NCI-H524 (cell line): ENCODE data around the gene ACVR1B.

Source experiments
- DNase-seq, 2 experiments: peaks; one replicate each; lab custom pipeline; 2025; lab: John Stamatoyannopoulos, UW

ACVR1B gene

GRCh38 chr12:51951199-51951842 is at the start of gene ACVR1B:
ACVR1B (plus strand) TSS chr12:51951699; CDS start chr12:51951744, 45 bp downstream.
- DNase-seq = peak; percentile 83 to 85

- DNase-seq = no peak
Measured at GRCh38 chr12:51901881-51902280, 49.6 kb upstream of the ACVR1B start.

DNA sequence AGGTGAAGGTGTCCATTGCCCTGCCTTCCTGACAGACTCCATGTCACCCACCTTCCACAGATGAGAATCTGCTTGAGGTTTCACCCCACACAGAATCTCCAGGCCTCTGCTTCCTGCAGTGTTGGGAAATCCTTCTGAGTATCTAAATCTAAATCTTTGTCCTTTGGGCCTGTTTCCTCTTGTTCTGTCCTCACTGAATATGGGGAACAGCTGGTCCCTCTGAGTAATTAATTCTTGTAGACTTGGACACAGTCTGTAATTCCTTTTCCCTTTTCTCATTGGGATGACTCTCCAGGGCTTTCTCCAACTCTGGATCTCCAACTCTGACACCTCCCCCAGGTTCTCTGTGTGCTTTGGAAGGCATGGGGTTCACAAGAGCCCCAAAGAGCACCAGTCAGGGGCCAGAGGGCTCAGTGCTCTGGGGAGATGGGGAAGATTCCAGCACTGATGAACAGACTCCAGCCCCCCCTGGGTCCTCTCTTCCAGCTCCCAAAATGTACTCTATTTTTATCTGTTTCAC is 46.5 kb upstream of the ACVR1B start:
- DNase-seq = peak in 1 of 2 experiments; percentile 56

GRCh38 chr12:51905471-51906429 is 45.7 kb upstream of the ACVR1B start:
- DNase-seq = no peak

DNA sequence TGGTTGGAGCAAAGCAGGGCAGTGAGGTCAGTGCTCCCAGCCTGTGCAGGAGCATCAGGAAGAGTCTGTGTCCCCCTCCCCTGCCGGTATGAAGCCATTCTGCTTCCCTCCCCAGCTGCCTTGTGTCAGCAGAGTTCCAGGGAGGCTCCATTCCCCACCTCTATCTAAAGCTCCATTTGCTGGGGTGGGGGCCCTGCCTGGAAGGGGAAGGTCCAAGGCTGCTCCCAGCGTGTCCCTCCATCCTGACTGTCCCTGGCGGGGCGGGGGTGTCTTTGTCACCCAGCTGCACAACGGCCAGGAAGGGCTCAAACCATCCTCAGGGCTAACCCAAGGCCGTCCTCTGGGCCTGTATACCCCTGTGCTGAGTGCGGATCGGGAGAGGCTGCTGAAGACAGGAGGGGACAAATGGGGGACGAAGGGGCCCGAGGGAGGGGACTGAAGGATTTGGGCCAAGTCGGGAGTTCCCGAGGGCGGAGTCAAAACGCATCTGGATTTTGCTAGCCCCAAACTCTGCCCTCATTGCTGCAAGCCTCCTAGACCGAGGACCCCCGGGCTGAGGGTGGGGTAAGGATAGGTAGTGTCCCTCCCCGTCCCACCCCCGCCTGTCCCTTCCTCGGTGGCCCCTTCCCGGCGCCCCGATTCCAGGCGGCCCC is 44.9 kb upstream of the ACVR1B start:
- no peak for DNase-seq

- DNase-seq = no peak
Measured at GRCh38 chr12:51907083-51907855, 44.2 kb upstream of the ACVR1B start, which contains the start of gene ACVRL1. ACVRL1 (plus strand) TSS chr12:51907504; CDS start chr12:51912475, 4,971 bp downstream.

DNA sequence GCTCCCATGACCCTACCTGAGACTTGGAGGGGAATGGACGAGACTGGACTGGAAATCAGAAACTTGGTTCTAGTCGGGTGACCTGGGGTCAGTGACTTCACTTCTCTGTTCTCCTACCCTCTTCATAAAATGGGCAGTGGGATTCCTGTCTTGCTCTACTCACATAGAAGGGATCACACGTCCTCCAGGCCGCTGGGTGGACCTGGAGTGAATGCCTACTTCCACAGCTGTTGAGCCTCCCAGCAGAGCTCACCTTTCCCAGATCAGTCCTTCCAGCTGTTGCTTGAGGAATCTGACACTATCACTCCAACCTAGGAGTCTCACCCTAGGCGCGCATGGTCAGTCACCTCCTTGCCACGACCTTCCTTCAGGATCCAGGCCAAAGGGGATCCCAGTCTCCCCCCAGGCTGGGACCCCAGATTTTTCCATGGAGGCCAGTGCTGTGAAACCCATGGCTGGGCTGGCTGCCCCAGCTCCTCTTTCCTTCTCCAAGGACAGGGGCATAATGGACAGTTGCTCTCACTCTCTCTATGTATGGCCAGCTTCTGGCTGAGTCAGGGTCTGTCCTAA is 43.6 kb upstream of the ACVR1B start:
- no peak for DNase-seq

DNA sequence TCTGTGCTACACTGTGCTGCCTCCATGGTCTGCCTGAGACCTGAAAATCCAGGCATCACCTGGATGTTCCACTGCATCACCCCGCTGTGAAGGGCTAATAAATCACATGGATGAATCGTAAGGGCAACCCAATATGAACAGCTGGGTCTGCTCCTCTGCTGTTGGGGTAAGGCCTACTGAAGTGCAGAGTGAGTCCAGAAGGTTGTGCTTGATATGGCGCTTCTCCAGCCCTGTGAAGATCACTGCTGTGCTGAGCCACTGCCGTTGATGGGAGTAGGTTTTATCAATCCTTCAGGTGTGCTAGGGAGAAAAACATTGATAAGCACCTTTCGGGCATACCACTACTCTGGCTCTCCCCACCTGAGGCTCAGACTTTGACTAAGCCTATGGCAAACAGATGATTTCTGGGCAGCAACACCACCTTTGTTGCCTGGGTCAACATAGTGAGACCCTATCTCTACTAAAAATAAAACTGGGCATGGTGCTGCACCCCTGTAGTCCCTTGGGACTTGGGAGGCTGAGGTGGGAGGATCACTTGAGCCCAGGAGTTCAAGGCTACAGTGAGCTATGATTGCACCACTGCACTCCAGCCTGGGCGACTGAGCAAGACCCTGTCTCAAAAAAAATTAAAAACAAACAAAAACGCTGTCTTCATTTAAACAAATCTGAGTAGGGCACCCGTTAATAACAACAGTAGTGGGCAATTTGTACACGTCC is 42.5 kb upstream of the ACVR1B start:
- DNase-seq = no peak

GRCh38 chr12:51910168-51910567 is 41.3 kb upstream of the ACVR1B start:
- DNase-seq = no peak

- no peak for DNase-seq
Measured at GRCh38 chr12:51910691-51911090, 40.8 kb upstream of the ACVR1B start.

DNA sequence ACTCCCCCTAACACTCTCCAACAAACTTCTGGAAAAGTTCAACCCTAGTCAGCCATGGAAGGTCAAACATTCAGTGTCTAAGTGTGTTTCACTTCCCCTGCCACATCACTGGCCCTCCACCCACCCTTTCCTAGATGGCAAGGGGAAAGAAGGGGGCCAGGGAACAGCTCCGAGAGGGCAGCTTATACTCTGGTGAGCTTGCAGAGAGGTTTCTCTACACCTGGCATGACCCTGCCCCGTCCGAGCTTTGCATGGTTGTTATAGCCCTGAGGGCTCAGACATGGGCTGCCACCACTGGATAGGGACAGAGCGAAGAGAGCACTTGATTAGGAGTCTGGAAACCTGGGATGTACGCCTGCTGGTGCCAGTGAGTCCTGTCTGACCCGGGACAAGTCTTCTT is 40.2 kb upstream of the ACVR1B start:
- DNase-seq = no peak

DNA sequence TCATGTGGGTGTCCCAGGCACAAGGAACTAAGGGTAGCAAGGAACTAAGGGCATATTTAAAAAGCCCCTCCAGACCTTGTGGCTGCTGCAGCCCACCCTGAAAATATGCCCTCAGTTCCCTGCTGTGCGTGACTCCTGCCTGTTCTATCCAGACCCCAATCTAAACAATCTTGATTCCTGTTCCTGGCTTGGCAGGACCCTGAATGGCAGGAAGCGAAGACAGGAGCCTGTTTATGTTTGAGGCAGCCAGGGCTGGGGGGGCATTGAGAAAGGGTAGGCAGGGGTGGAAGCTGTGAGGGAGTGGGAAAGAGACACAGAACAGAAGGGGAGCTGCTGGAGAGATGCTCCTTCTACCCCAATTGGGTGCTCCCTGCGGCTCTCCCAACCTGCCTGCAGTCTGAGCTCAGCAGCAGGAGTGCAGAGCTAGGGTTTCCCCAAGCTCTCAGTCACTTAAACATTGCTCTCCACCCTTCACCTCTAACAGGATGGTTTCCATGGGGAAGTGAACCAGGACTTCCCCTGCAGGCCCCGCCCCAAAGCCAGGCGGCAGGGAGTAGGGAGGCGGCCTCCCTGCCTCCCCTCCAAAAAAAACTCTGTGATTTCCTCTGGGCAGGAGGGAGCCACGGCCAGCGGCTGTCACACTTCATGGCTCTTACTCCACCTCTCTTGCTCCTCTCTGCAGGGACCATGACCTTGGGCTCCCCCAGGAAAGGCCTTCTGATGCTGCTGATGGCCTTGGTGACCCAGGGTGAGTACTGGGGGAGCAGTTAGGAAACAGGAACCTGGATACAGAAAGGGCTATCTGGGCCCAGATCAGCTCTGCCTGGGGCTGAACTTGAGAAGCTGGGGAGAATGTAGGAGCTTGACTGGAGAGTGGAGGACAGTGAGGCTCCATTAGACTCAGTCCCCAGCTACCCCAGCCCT is 39.4 kb upstream of the ACVR1B start:
- no peak for DNase-seq

DNA sequence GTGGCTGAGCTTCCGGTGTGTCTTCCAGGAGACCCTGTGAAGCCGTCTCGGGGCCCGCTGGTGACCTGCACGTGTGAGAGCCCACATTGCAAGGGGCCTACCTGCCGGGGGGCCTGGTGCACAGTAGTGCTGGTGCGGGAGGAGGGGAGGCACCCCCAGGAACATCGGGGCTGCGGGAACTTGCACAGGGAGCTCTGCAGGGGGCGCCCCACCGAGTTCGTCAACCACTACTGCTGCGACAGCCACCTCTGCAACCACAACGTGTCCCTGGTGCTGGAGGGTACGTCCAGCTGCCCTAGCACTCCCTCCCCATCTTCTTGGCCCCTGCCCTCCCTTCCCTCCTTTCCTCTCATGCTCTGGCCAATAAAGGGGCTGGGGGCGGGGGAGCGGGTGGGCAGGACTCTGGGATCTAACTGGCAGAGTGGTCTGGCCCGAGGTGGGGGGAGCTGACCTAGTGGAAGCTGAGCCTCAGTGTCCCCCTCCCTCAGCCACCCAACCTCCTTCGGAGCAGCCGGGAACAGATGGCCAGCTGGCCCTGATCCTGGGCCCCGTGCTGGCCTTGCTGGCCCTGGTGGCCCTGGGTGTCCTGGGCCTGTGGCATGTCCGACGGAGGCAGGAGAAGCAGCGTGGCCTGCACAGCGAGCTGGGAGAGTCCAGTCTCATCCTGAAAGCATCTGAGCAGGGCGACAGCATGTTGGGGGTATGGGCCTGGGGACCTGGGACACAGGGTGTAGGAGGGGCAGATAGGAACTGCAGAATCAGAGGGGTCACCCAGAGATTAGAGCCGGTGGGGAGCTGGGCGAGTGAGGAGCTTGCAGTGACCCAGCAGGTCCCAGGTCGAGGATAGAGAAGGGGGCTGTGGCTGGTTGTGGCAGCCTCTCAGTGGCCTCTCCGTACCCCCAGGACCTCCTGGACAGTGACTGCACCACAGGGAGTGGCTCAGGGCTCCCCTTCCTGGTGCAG is 38.1 kb upstream of the ACVR1B start:
- no peak for DNase-seq

DNA sequence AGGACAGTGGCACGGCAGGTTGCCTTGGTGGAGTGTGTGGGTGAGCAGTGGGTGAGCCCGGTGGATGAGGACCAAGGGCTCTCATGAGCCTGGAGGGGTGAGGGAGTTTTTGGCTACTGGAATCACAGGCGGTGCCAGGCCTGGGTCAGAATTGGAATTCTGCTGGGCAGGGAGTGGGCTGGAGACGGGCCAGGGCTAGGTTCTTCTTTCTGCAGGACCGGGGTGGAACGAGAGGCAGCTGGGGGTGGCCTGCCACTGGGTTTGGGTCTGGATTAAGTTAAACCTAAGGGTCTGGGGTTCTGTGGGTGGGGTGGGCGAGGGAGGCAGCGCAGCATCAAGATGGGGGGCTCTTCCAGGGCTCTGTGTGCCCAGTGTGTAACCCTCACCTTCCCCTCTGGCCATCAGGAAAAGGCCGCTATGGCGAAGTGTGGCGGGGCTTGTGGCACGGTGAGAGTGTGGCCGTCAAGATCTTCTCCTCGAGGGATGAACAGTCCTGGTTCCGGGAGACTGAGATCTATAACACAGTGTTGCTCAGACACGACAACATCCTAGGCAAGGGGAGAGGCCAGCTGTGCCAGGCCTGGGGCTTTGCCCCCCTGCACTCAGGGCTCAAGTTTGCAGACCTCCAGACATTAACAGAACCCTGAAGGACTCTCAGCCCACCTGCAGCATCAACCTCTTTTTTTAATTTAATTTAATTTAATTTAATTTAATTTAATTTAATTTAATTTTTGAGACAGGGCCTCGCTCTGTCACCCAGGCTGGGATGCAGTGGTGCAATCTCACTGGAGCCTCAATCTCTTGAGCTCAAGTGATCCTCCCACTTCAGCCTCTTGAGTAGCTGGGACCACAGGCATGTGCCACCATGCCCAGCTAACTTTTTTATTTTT is 37.2 kb upstream of the ACVR1B start:
- no peak for DNase-seq

DNA sequence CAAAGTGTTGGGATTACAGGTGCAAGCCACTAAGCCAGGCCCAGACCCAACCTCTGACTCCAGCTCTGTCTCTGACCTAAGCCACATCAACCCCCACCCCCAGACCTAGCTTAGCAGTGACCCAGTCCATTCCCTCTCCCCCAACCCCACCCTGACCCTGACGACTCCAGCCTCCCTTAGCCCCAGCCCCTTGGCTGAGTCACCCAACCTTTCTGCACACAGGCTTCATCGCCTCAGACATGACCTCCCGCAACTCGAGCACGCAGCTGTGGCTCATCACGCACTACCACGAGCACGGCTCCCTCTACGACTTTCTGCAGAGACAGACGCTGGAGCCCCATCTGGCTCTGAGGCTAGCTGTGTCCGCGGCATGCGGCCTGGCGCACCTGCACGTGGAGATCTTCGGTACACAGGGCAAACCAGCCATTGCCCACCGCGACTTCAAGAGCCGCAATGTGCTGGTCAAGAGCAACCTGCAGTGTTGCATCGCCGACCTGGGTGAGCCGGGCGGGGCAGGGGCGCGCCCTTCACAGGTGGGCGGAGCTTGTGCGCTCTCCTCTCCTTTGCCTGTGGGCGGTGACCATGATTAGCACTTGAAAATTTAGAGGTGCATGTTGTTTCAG is 36.4 kb upstream of the ACVR1B start:
- no peak for DNase-seq

GRCh38 chr12:51915951-51916350 is 35.5 kb upstream of the ACVR1B start:
- DNase-seq = no peak
